ENCODE results near the gene ADAT1.

ADAT1 gene

DNA sequence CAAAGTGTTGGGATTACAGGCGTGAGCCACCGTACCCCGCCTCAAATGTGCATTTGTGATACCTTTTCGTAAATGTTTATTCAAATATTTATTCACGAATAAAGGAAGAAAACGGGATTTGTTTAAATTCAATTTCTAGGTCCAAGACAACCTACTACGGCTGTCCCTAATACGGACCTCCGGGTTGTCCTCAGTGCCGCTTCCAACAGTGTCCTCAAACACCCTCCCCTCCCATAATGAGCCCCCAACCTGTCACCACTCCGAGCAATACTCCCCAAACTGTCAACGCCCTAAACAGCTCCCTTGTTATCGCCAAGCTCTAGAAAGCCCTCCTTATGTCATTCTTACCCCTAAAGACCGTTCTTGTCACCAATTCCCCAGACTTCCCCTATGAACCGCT, 57.4 kb downstream of the ADAT1 start:
- no peak for TF ChIP-seq CTCF (IDR thresholded peaks at IDR 0.05; ENCODE audit: low read depth, low read length)
- no peak for DNase-seq (ENCODE audit: extremely low read depth, low read depth)

DNA sequence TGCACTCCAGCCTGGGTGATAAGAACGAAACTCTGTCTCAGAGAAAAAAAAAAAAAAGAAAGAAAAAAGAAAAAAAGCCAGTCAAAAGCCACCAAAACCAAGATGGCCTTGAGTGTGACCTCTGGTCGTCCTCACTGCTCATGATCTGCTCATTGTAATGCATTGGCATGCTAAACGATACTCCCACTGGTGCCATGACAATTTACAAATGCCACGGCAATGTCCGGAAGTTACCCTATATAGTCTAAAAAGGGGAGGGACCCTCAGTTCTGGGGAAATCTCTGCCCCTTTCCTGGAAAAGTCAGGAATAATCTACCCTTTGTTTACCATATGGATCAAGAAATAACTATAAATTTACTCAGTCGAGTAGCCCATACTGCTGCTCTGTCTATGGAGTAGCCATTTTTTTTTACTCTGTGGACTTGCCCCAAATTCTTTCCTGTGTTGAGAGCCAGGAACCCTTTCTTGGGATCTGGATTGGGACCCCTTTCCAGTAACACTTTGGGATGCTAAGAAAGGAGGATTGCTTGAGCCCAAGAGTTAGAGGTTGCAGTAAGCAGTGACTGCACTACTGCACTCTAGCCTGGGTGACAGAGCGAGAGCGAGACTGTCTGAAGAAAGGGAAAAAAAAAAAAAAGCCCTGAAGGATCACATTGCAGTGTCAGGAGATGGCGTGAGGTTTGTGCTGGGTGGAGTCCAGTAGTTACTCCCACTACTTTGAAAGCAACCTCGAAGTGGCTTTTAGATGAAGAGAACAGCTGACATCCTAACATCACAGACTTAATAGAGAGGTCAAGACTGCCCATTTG, 63.3 kb downstream of the ADAT1 start:
- no peak for TF ChIP-seq CTCF (IDR thresholded peaks at IDR 0.05; ENCODE audit: low read depth, low read length)
- DNase-seq (ENCODE audit: extremely low read depth, low read depth) = peak; percentile 44

GRCh38 chr16:75558846-75559401, 64.2 kb downstream of the ADAT1 start:
- TF ChIP-seq CTCF (IDR thresholded peaks at IDR 0.05; ENCODE audit: low read depth, low read length) = no peak
- DNase-seq (ENCODE audit: extremely low read depth, low read depth) = no peak

- no peak for TF ChIP-seq CTCF (IDR thresholded peaks at IDR 0.05; ENCODE audit: low read depth, low read length)
- DNase-seq (ENCODE audit: extremely low read depth, low read depth) = no peak
Measured at GRCh38 chr16:75556431-75556950, 66.6 kb downstream of the ADAT1 start.

DNA sequence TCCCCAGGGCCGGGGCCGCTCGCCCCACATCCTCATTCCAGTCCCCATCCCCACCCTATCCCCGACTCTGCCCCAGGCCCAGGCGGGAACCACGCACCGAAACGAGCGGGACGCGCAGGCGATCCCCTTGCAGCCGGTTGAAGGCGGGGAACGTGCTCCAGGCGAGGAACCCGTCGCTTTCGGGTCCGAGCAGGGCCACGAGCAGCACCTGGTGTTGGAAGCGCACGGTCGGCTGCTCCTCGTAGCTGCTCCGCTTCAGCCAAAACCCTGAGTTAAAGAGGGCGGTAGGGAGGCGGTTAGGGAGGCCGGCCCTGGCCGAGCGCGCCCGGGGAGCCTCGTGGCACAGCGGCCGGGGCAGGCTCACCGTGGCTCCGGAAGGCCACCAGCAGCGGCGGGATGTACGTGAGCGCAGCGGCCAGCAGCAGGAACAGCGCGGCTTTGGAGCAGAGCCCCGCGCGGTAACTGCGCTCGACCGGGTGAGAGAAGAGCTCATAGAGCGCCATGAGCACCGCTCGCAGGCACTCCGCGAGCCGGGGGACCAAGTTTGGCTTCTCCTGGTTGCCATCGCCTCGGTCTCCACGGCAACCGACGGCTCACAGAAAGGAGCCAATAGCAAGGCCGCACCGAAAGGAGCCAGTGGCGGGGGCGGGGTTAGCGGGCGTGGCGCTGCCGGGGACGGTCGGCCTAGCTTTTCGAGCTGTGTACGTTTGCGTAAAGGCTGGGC, 67.2 kb downstream of the ADAT1 start, which contains the start of gene TMEM231:
TMEM231 (minus strand) TSS at position 546 of the 724 bp plus-strand sequence; CDS start at position 503, 43 bp downstream.
- TF ChIP-seq CTCF (IDR thresholded peaks at IDR 0.05; ENCODE audit: low read depth, low read length) = no peak
- peak; percentile 66 for DNase-seq (ENCODE audit: extremely low read depth, low read depth)

GRCh38 chr16:75555213-75555706, 67.8 kb downstream of the ADAT1 start:
- no peak for TF ChIP-seq CTCF (IDR thresholded peaks at IDR 0.05; ENCODE audit: low read depth, low read length)
- peak; percentile 55 for DNase-seq (ENCODE audit: extremely low read depth, low read depth)

Measured in AG09319 (cell line).